NCI-H2029 treated with DMSO at 0.1 percent for 48 hours (cell line): ENCODE data around the gene ANK2.

Experiments used
- DNase-seq: peaks from one replicate; lab custom pipeline; 2025; lab: John Stamatoyannopoulos, UW

Gene ANK2

DNA sequence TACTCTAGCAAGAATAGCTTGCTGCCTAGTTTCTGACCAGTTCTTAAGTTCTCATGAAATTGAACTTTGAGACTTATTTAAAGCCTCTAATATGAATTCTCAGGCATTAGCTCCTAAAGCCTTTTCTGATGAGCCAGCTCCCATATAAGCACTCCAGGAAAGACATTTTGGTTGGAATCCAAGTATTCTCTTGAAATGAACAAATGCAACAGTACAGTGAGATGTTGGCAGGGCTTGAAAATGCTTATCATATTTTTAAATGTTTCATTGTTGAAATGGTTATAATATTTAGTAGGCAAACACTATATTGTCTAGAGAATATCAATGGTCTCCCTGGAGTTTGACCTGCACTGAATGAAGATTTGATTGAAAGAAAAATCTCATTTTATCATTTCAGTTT is 240.3 kb downstream of the ANK2 start:
- no peak for DNase-seq

DNA sequence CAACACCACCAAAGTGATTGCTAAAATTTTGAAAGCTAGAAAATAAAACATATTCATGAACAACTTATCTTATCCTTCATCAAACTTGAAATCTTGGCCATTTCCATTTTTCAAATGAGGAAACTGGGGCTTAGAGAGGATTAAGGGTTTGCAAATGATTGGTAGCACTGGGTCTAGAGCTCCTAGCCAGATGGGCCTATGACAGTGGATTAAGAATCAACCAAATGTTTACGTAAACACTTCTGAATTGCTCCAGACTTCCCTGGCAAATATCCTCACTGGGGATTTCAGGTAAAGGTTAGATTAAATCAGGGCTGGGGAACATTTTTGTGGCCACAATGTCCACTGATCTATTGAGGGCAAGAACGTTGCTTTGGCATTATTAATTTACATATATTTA is 241.2 kb downstream of the ANK2 start:
- no peak for DNase-seq

DNA sequence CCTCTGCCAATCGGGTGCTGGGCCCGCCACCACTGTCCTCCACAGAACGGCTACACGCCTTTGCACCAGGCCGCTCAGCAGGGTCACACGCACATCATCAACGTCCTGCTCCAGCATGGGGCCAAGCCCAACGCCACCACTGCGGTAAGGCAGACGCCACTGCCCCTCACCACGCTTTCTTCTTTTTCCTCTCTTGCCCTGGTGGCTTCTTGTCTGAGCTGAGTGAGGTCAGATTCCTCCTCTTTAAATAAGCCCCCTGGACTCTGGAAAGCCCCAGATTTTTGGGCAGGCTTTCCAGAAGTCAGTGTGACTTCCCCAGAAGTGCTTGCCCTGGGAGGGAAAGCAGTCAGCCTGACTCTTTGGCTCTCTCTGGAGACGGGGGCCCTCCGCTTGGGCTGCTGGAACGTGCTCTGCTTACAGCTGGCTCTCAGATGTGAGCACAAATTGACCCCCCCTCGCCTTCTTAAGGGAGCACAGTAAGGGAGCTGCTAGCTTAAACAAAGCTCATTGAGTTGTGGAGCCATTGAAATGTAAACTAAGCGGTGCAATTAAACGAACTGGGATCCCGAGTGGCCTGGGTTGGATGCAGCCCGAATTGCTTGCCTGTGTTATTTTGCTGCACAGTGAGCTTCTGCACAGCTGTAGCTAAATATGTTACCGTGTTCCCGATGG is 243.1 kb downstream of the ANK2 start:
- DNase-seq, result no peak

DNA sequence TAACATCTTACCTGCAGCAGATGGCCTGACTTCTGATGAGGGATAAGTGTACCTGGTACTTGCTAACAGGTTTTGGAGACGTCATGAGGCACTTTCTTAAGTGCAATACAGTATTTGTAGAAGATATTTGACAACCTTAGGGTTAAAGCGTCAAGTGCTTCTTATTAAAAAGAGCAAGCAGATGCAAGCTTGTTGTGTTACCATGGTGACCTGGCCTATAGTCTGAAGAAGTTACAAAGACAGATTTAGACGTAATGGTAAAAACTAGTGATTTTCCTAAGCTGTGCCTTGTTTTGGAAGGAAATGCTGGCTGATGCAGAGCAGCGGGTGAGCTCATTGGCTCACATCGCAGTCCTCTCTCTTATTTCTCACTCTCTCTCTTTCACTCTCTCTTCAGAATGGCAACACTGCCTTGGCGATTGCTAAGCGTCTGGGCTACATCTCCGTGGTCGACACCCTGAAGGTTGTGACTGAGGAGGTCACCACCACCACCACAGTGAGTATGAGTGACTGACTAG is 243.6 kb downstream of the ANK2 start:
- DNase-seq, result no peak

DNA sequence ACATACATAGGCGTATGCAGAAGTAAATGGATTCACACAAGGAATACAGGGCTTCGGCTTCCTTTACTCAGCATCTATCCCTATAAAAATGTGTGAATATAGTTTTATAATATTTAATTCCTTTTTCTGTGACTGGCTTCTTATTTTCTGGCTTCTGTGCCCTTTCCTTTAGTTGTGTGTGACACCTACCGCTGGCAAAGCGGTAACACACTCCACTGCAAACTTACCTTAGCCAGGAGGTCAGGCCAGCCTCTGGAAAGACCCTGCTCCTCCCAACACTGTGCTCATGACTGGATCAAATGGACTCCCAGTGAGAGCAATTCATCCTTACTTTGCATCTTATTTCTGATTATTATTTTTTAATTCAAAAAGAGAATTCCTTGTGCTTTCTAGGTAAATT is 244.2 kb downstream of the ANK2 start:
- no peak for DNase-seq

DNA sequence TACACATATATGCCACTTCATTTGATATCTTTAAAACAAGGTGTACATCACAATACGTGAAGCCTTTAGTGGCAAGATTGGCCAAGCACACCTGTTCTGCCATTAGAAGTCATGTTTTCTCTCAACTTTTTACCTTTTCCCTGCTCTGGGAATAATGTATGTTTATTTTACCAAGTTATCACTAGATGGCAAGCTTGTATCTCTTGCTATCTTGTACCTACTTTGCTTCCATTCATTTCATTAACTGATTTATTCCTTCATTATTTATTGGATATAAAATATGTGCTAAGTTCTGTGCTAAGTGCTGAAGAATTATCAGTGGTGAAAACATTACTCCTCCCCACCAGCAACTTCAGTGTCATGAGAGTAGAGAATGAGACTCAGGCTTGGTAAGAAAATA is 245.5 kb downstream of the ANK2 start:
- DNase-seq, result no peak

DNA sequence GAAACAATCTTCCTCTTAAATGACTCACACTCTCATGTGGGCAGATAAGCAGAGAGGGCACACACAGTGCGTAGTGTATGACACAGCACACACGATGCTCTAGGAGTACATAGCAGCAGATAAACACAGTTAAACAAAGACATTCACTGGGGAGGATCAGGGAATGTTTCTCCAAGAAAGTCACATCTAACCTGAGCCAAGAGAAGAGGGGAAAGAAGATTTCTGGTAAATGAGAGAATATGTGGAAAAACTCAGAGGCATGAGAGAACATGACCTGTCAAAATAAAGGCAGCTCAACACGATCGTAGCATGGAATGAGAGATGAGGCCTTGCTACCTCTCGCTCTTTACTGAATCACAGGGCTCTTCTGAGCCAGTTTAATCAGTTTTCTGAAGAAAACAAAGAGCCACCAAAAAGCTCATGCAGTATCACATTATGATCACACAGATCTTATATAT is 251.0 kb downstream of the ANK2 start:
- no peak for DNase-seq

DNA sequence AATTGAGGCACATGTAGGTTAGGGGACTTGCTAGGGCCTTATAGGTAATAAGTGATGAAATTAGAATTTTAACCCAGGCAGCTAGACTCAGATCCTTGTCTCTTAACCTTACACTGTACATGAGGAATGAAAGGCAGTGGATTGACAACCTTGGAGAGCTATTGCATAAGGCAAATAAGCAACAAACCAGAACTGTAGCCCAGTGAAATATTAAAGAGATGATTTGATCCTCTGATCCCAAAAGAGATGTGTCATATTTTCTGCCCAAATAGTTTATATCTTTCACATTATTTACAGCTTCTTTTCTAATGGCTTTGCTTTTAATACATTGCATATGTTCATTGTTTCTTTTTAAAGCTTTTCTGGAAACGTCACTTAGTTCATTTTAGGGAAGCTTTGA is 252.6 kb downstream of the ANK2 start:
- no peak for DNase-seq

DNA sequence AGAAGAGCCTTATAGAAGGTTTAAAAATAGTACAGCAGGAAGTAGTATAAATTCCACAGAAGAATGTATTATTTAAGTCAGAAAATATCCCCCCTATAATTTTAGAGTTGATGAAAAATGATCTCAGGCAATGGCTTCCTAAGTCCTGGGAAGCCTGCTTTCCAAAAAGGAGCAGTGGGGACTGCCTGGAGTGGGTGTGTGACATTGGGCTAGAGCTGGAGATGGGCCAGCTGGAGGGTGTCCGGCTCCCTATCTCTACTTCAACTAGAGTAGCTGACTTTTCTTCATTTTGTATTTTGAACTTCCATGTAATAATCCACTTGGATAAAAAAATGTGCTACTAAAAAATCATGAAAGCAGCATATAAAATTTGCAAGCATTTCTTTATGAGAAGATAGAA is 253.9 kb downstream of the ANK2 start:
- DNase-seq, result no peak

DNA sequence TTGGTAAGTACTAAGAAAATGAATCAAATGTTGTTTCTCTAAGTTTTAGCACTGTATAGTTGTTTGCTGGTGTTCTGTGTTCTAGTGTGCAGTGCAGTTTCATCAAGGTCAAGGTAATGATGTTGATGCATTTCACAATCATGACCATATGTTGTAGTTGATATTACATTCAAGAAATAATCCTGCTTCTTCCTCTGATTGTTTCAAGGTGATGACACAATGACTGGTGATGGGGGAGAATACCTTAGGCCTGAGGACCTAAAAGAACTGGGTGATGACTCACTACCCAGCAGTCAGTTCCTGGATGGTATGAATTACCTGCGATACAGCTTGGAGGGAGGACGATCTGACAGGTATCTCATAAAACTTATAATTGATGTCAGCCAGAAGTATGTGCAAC is 261.6 kb downstream of the ANK2 start:
- no peak for DNase-seq

DNA sequence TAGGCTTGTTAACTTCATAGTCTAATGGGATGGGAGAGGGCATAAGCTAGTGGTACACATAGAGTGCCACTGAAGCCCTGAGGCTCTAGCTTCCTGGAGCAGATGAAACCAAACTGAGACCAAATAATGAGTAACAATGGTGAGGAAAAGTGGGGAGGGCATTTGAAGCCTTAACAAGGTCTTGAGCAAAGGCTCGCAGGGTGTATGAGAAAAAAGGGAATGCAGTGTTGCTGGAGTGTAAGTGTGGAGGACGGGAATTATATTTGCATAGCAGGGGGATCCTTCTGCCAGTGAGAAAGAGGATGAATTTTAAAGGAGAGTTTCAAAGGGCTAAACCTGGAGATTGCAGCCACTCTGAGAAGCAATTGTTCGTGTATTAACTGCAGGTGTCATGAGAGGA is 263.1 kb downstream of the ANK2 start:
- no peak for DNase-seq

DNA sequence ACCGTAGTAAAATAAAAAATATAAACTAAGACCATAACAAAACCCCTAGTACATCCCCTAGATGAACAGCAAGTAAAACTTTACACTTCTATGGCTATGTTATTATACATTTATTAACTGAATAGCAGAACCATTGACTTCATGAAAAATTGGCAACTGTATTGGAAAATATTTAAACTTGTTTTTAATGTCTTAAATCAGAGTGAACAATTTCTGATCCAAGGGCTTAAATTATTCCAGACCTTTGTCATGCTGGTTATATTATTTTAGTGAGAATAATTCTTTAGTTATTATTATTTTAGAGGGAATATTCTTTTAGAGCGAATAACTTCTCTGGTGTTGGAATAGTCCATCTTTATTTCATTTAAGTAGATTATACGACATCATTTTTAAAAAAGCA is 265.0 kb downstream of the ANK2 start:
- no peak for DNase-seq

DNA sequence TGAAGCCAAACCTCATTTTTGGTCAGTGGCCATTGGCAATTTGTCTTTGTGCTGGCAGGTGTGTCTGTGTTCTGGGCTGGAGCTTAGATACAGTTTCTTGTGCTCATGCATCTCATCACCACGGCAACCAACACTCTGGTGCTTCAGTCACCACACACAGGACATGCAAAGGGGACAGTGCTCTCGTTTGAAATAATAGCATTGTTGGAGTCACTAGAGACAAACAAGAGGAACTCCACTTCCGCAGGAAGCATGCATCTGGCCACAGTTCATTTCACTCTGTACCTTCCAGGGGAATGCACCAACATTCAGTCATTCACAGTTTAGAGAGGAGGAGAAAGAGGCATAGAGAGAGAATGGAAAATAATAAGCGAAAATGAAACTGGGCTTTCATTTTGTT is 267.4 kb downstream of the ANK2 start:
- DNase-seq, result no peak

DNA sequence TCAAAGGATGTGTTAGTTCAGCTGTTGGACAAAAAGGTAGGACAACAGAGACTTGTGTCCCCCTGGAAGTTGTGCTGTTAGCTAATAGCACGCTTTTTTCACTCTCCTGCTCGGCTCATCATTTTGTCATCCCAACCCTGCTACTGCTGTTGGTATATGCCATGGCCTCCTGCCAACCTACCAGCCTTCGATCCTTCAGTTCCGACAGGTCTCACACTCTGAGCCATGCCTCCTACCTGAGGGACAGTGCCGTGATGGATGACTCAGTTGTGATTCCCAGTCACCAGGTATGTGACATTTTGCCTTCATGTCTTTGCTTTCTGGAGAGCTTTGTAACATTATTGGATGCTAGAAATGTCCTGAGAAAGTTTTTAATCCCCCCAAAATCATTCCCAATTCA is 268.1 kb downstream of the ANK2 start:
- DNase-seq, result no peak

DNA sequence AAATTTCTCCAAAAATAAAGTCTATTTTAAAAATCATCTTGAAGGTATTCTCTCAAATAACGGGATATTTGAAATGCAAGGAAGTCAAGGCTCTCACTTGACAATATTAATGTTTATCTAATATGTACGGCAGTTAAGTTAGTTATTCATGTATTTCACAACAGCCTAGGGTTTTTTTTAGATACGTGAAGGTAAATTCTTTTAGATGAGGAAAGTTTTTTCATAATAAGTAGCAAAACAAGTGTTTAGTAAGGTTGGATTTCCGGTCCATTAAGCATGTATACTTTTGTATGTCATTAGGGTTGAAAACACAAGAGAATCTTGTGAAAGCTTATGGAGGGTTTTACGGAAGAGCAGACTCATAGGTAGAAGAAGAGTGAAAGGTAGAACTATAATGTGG is 273.3 kb downstream of the ANK2 start:
- DNase-seq, result no peak

DNA sequence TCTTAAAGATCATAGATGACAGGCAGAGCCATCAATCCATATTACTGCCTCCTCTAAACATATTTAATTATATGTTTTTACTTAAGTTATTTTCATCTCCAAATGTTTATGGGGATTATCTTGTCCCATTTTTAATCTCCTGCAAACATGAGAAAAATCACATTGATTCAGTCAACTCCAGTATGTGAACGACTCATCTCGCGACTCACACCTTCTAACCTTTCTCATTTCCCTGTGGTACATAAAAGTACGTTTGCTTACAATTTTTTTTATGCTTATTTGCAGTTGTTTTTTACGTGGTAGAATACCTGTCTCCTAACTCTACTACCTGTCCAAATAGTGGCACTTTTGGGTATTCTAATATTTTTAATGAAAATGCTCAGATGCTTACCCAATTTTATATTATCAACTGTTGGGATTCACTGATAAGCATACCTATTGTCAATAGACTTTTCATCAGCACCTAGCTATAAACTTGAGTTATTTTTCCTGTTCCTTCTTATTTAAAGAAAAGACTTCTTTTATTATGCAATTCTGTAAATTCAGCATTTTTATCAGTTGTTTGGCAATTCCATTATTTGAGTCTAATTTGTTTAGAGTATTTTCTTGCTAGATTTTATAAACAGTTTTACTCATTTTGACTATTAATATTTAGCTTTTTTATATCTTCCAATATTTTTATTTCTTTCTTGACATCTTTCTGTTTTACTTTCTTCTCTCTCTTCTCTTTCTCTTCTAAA is 276.6 kb downstream of the ANK2 start:
- no peak for DNase-seq

DNA sequence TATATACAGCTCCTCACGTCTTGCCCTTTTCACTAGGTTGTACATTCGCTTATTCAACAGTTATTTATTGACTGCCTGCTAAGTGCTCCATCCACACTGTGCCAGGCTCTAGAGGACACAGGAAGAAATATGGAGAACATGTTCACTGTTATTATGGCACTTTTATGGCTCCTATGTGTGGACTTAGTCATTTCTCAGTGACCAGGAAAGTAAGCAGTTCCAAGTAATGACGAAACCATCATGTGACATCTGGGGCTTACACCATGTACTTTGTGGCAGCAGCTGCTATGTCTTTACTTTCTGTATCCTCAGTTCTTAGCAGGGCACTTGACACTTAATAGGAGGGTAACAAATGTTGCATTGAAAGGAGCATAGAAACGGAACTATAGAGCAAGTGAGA is 278.0 kb downstream of the ANK2 start:
- no peak for DNase-seq

DNA sequence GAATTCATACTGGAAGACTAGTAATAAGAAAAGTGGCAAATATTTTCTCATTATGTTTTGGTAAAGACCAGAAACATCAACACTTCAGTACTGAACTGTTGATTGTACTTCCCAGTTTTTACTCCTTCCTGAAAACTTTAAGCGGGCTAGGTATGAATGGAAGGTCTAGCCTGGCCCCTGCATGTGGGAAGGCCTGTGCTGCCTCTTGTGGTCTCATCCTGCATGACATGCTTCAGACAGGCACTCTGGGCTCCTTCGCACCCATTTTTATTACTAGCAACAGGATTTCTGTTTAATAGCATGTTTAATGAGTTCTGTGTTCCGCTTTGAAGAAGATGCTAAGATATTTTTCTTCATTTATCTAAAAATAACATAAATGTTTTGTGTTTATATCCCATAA is 279.1 kb downstream of the ANK2 start:
- no peak for DNase-seq

DNA sequence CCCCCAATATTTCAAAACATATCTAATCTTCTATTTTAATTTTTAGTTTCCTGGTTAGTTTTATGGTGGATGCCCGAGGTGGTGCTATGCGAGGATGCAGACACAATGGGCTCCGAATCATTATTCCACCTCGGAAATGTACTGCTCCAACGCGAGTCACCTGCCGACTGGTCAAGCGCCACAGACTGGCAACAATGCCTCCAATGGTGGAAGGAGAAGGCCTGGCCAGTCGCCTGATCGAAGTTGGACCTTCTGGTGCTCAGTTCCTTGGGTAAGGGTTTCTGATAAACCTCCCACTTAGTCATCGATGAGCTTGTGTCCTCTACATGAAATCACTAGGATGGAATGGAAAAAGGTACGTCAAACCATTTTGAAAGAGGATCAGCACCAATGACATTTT is 280.7 kb downstream of the ANK2 start:
- no peak for DNase-seq

DNA sequence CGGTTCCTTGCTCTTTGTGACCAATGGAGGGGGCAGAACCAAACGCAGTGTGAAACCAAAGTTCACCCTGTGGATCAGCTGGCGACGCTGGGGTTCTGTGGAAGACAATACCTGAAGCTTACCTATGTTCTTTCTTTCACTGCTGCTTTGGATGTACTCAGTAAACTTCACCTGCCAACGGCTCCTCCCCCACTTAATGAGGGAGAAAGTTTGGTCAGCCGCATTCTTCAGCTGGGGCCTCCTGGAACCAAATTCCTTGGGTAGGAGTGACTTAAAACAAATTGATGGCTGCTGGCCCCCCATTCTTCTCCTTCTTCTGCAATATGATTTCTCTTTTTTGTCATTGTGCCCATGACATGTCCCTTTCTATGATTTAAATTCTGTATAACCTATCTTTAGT is 282.4 kb downstream of the ANK2 start:
- DNase-seq, result no peak

DNA sequence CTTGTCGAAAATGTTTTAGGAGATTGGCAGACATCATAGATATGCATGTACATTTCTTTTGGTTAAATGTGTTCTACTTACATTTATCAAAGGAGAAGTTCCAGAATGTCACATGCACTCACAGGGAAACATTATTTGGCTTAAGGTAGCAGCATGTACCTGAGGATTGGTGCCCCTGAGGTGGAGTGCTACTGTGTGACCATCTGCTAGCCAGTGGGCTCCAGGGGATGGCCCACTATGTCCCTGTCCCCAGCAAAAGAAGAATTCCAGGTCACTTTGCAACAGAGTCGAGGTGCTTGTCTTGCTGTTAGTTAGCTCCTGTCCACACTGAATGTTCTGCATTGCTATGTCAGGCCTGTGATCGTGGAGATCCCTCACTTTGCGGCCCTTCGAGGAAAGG is 283.2 kb downstream of the ANK2 start:
- DNase-seq, result no peak

DNA sequence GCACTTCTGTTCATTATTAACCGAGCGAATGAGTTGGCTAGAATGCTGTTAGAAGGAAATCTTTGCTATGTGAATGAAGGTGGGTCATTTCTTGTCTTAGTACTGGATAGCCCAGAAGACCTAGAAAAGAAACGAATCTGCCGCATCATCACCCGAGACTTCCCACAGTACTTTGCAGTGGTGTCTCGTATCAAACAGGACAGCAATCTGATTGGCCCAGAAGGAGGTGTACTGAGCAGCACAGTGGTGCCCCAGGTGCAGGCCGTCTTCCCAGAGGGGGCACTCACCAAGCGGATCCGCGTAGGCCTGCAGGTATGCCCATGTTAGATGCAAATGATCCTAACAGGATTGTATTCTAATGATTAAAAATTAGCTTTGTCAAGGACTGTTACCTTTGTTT is 286.3 kb downstream of the ANK2 start:
- DNase-seq, result no peak

DNA sequence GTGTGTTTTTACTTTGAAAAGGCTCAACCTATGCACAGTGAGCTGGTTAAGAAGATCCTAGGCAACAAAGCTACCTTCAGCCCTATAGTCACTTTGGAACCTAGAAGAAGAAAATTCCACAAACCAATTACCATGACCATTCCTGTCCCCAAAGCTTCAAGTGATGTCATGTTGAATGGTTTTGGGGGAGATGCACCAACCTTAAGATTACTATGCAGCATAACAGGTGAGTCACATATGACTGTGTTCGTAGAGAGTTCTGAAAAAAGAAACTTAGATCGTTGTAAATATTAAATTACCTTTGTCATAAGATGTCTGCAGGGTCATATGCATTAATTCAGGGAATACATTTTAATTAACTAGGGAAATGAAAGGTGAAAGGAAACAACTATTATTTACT is 287.1 kb downstream of the ANK2 start:
- DNase-seq, result no peak

DNA sequence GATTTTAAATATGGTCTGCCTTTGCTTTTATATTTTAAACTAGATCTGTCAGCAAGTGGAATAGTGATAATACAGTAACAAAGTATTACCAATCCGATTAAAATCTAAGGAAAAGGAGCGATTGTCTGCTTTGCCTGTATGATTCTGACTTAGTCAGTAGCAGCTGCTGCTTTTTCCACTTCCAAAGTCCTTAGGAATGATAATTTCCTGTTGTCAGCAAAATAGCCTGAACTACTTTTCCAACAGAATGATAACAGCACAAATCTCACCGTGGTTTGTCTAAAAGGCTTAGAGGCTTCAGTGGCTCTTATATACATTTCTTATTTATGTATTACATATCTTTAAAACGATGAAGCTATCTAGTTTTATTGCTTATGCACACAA is 290.0 kb downstream of the ANK2 start:
- DNase-seq, result no peak
